ENCODE data around the gene MEPE.

The MEPE gene

GRCh38 chr4:87862236-87862635 lies 29.5 kb downstream of the MEPE start:
- POLR2A ChIA-PET: no interaction called here
- no peak for TF ChIP-seq CTCF (IDR thresholded peaks at IDR 0.05; ENCODE audit: insufficient read depth, low read length, missing control alignments)
- CTCF ChIA-PET: interaction anchor here (2.3 to 3.7 kb wide), 2 partner anchors 10 to 13 kb away, joined by 10 to 17 read pairs; no protein-coding TSS in a partner anchor
- no peak for DNase-seq (ENCODE audit: low read depth, low spot score)
- no peak overlapping the region for H3K4me3 ChIP-seq (ENCODE audit: low read depth, low read length)

GRCh38 chr4:87863486-87863885 lies 30.7 kb downstream of the MEPE start:
- no peak overlapping the region for H3K4me3 ChIP-seq (ENCODE audit: low read depth, low read length)
- no peak for DNase-seq (ENCODE audit: low read depth, low spot score)
- TF ChIP-seq CTCF (IDR thresholded peaks at IDR 0.05; ENCODE audit: insufficient read depth, low read length, missing control alignments): no peak
- POLR2A ChIA-PET: no interaction called here
- CTCF ChIA-PET: interaction anchor here (0.8 to 3.0 kb wide), 3 partner anchors 11 to 110 kb away, joined by 3 to 17 read pairs (median 5); no protein-coding TSS in a partner anchor

- no peak for TF ChIP-seq CTCF (IDR thresholded peaks at IDR 0.05; ENCODE audit: insufficient read depth, low read length, missing control alignments)
- H3K4me3 ChIP-seq (ENCODE audit: low read depth, low read length): no peak overlapping the region
- CTCF ChIA-PET: interaction anchor here (1.0 to 3.0 kb wide), 8 partner anchors 9 to 650 kb away, joined by 3 to 17 read pairs (median 5); no protein-coding TSS in a partner anchor
- POLR2A ChIA-PET: no interaction called here
- no peak for DNase-seq (ENCODE audit: low read depth, low spot score)
Observed at GRCh38 chr4:87864321-87864720, 31.6 kb downstream of the MEPE start.

- POLR2A ChIA-PET: no interaction called here
- CTCF ChIA-PET: interaction anchor here (1.0 to 3.0 kb wide), 5 partner anchors 10 to 320 kb away, joined by 3 to 17 read pairs (median 5); no protein-coding TSS in a partner anchor
- no peak for TF ChIP-seq CTCF (IDR thresholded peaks at IDR 0.05; ENCODE audit: insufficient read depth, low read length, missing control alignments)
- no peak for DNase-seq (ENCODE audit: low read depth, low spot score)
- H3K4me3 ChIP-seq (ENCODE audit: low read depth, low read length): no peak overlapping the region
Observed at GRCh38 chr4:87865288-87865687, 32.5 kb downstream of the MEPE start.

GRCh38 chr4:87865960-87866598 lies 33.3 kb downstream of the MEPE start:
- H3K4me3 ChIP-seq (ENCODE audit: low read depth, low read length): no peak overlapping the region
- CTCF ChIA-PET: interaction anchor here (0.8 to 3.0 kb wide), 6 partner anchors 13 to 120 kb away, joined by 3 to 17 read pairs (median 6); no protein-coding TSS in a partner anchor
- peak; percentile 16 for DNase-seq (ENCODE audit: low read depth, low spot score)

More at GRCh38 chr4:87865960-87866598, 33.3 kb downstream of the MEPE start:
- POLR2A ChIA-PET: interaction anchor here (0.6 to 0.7 kb wide), 2 partner anchors 112 to 379 kb away, joined by 3 read pairs; no protein-coding TSS in a partner anchor
- TF ChIP-seq CTCF (IDR thresholded peaks at IDR 0.05; ENCODE audit: insufficient read depth, low read length, missing control alignments): no peak
